Activated CD4-positive, alpha-beta T cell treated with anti-CD3 and anti-CD28 coated beads, Interleukin-2, amount 10 ng/mL, durations not matched to agents 7 days and 5 days (primary cell): ENCODE results near the gene ZNF532. TPM values are rescaled to one million over a fixed set of nuclear protein-coding genes. Genes with fewer than 3 reads are reported as not detected.

Source experiments
- CTCF ChIA-PET: fragments of 350-600 bp; sonication (Branson Sonifier 250); formaldehyde crosslinking; loops from one replicate; lab custom pipeline; 2021; ENCODE audit warnings: antibody characterized with exemption; lab: Charles Lee
- POLR2A ChIA-PET: fragments of 350-600 bp; sonication (Branson Sonifier 250); formaldehyde crosslinking; loops from one replicate; lab custom pipeline; 2021; ENCODE audit warnings: antibody characterized with exemption; lab: Charles Lee
- DNase-seq: peaks from one replicate; pipeline ENCODE4 v3.0.0-alpha.2; 2020
- H3K27ac Mint-ChIP-seq: one replicate; pipeline ENCODE4 v1.8.0; 2021; ENCODE audit warnings: mild to moderate bottlenecking, moderate library complexity, mixed read lengths
- H3K27me3 Mint-ChIP-seq: one replicate; pipeline ENCODE4 v1.8.0; 2021; ENCODE audit warnings: mixed read lengths
- H3K36me3 Mint-ChIP-seq: one replicate; pipeline ENCODE4 v1.8.0; 2021; ENCODE audit warnings: low read depth, mixed read lengths
- H3K4me1 Mint-ChIP-seq: one replicate; pipeline ENCODE4 v1.8.0; 2021; ENCODE audit warnings: mixed read lengths
- H3K4me3 Mint-ChIP-seq: one replicate; pipeline ENCODE4 v1.8.0; 2021; ENCODE audit warnings: mild to moderate bottlenecking, moderate library complexity, mixed read lengths
- H3K9me3 Mint-ChIP-seq: one replicate; pipeline ENCODE4 v1.8.0; 2021; ENCODE audit warnings: mixed read lengths
- total RNA-seq, 2 experiments: library from RNA; stranded (reverse); gene quantifications; one replicate each; pipeline ENCODE4 v1.2.3, GENCODE V29; 2021

Gene ZNF532
- total RNA-seq, 2 experiments from 2014 or later = 2.7 to 2.8 TPM

DNA sequence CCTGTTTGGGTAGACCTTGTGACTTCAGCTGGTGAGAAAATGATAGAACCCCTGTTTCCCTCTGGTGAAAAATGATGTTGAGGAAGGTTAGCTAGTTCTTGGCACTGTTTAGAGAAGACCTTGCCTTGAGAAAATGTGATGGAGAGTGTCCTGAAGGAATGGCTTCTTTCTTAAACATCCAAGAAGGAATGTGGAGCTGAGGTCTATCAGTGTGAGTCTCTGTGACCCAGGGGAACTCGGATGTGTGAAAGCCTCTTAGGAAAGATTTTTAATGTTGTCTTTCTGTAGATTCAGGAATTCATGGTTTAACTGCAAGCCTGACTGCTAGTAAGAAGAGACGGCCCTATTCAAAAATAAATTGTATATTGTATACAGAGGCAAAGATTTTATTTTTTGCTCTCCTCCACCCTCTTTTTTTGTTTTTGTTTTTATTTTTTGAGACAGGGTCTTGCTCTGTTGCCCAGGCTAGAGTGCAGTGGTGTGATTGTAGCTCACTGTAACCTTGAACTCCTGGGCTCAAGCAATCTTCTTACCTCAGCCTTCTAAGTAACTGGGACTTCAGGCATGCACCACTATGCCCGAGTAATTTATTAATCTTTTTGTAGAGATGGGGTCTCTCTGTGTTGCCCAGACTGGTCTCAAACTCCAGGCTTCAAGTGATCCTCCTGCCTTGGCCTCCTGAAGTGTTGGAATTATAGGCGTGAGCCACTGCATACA lies 87.5 kb downstream of the ZNF532 start:
- POLR2A ChIA-PET = no interaction called here
- no peak overlapping the region for H3K27ac Mint-ChIP-seq
- no peak for DNase-seq
- H3K27me3 Mint-ChIP-seq = peaks cover 1% of the 10 kb centered on the region
- H3K4me1 Mint-ChIP-seq = no peaks in the 10 kb centered on the region
- no peak overlapping the region for H3K4me3 Mint-ChIP-seq
- CTCF ChIA-PET = no interaction called here
- H3K36me3 Mint-ChIP-seq = no peaks in the 10 kb centered on the region
- no peaks in the 10 kb centered on the region for H3K9me3 Mint-ChIP-seq

DNA sequence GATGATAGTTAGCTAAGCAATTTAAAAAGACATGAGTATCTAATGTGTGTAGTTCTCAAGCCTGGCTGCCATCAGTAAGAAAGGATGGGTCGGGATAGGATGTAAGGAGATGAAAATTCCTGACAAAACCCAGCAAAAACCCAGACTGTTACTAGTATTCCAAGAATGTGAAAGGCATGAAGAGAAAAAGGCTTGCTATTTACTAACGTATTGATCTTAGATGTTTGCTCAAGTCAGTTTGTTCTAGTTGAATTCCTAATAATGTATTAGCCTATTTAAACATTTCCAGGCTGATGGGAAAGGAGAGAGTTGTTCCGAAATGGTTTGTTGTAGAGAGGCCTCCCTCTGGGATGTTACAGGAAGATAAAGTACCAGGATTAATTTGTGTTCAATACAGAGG lies 88.2 kb downstream of the ZNF532 start:
- Mint-ChIP-seq H3K36me3 (no peaks in the 10 kb centered on the region), H3K4me1 (no peaks in the 10 kb centered on the region), H3K27ac (no peak overlapping the region), H3K27me3 (peaks cover 1% of the 10 kb centered on the region), H3K9me3 (no peaks in the 10 kb centered on the region), H3K4me3 (no peak overlapping the region)
- CTCF ChIA-PET = no interaction called here
- POLR2A ChIA-PET = no interaction called here
- no peak for DNase-seq

DNA sequence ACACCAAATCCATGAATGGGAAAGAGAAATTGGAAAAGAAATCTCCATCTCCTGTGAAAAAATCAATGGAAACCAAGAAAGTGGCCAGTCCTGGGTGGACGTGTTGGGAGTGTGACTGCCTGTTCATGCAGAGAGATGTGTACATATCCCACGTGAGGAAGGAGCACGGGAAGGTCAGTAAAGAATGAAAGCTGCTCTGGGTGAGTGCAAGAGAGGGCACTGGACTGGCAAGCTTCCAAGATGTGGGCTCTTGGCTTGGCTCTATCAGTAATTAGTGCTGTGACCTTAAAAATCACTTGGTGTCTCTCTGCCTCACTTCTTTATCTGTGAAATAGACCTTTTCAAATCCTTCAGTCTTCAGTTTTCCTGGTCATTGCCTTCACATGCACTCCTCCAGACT lies 89.0 kb downstream of the ZNF532 start:
- Mint-ChIP-seq H3K36me3 (no peaks in the 10 kb centered on the region), H3K27me3 (peaks cover 4% of the 10 kb centered on the region), H3K27ac (no peak overlapping the region), H3K4me1 (no peaks in the 10 kb centered on the region), H3K9me3 (no peaks in the 10 kb centered on the region), H3K4me3 (no peak overlapping the region)
- DNase-seq = no peak
- ChIA-PET CTCF (no interaction called here), POLR2A (no interaction called here)

DNA sequence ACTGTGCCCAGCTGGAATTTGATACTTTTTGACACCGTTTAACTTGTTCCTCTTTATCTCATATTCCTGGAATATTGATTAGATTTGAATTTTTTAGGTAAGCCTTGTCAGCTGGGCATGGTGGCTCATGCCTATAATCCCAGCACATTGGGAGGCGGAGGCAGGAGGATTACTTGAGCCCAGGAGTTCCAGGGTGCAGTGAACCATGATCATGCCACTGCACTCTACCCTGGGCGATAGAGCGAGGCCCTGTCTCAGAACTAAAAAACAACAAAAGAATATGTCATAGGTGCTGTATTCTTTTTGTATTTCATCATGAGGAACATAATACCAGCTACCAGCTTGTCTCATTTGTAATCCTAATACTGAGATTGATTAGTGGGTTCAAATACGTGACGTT lies 90.3 kb downstream of the ZNF532 start:
- Mint-ChIP-seq H3K9me3 (no peaks in the 10 kb centered on the region), H3K27me3 (peaks cover 6% of the 10 kb centered on the region), H3K4me1 (no peaks in the 10 kb centered on the region), H3K4me3 (no peak overlapping the region), H3K36me3 (no peaks in the 10 kb centered on the region), H3K27ac (no peak overlapping the region)
- ChIA-PET POLR2A (no interaction called here), CTCF (no interaction called here)
- no peak for DNase-seq

DNA sequence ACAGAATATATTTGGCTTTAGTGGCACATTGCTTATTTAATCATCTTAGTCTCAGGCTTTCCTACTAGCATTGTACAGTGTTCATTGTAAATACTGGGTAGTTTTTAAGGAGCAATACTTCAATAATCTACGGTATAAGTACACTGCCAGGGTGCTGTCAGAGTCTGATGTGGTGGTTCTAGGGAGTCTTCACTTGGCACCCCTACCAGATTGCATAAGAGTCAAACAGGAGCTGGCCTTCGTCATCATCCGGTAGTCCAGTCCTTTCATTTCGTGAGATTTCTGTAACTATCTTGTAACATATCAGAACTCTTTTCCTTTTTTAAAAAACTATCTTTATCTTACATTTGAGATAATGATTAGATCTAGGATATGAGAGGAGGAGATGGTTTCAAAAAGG lies 91.1 kb downstream of the ZNF532 start:
- no peaks in the 10 kb centered on the region for H3K4me1 Mint-ChIP-seq

DNA sequence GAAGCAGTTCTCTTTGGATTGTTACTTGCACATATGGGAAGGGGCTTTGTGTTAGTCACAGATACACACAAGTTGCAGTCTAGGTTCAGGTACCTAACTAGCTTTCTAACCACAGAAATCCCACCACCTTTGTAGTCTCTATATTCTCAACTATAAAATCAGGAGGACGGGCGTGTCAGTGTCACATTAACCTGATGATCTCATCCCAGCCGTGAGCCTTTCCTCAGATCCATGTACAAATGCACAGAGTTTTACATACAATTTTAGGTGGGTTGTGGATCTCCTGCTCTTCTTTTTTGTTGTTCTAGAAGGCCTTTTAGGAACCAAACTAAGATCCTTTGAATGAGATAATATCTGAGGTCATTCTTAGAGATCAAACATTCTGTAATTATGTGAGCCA lies 94.0 kb downstream of the ZNF532 start:
- Mint-ChIP-seq H3K27me3 (peaks cover 4% of the 10 kb centered on the region), H3K9me3 (no peaks in the 10 kb centered on the region), H3K4me1 (no peaks in the 10 kb centered on the region), H3K36me3 (no peaks in the 10 kb centered on the region), H3K27ac (no peak overlapping the region), H3K4me3 (no peak overlapping the region)
- DNase-seq = no peak
- CTCF ChIA-PET = no interaction called here
- POLR2A ChIA-PET = no interaction called here

More for the DNA sequence above, 91.1 kb downstream of the ZNF532 start:
- Mint-ChIP-seq H3K27ac (no peak overlapping the region), H3K36me3 (no peaks in the 10 kb centered on the region), H3K9me3 (no peaks in the 10 kb centered on the region), H3K4me3 (no peak overlapping the region), H3K27me3 (peaks cover 6% of the 10 kb centered on the region)
- ChIA-PET CTCF (no interaction called here), POLR2A (no interaction called here)
- DNase-seq = no peak

DNA sequence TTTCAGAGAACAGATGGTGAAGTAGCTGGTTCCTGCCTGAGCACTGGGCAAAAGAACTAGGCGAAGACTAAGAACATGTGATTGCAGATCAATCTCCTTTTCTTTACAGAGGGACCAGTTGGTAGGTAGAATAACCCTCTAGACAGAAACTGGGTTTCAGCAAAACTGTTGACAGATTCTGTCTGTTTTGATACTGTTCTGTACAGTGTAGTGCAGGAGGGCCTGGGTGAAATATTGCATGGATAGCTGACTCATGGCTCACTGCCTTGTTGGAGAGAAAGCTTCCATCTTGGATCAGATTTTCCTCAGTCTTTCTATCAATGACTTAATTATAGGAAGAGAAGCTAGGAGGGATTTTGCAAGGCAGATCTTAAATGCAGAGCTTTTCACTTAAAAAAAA lies 95.8 kb downstream of the ZNF532 start:
- Mint-ChIP-seq H3K4me1 (no peaks in the 10 kb centered on the region), H3K27me3 (peaks cover 7% of the 10 kb centered on the region), H3K4me3 (no peak overlapping the region), H3K36me3 (no peaks in the 10 kb centered on the region), H3K9me3 (no peaks in the 10 kb centered on the region), H3K27ac (no peak overlapping the region)
- ChIA-PET POLR2A (no interaction called here), CTCF (no interaction called here)
- DNase-seq = no peak

DNA sequence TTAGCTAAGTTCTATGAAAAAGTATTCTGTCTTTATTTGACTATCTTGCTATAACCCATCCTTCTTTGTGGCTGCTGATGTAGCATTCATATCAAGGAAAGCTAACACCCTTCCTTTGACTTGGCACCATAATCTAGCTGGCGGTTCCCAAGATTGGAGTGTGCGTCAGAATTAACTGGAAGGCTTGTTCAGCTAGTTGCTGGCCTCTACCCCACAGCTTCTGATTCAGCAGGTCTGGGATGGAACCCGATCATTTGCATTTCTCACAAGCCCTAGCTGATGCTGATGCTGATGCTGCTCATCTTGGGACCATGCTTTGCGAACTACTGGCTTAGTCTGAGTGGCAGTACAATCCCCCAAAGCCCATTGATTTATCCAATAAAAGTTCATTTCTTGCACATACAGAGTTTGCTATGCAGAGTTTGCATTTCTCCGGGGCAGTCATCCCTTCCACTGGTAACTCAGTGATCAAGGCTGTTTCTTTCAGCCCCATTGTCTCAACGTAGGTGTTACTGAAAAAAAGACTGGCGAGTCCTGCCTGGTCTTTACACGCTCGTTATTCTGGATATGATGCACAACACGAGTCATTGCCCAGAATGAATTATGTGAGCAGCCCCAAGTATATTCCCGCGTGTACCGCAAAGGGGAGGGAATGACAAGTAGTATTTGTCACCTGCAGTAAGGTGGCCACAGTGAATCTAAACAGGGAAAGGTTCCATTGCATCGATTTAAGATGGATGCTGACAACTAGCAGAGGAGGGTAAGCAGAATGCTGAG lies 96.5 kb downstream of the ZNF532 start:
- Mint-ChIP-seq H3K36me3 (no peaks in the 10 kb centered on the region), H3K4me1 (no peaks in the 10 kb centered on the region), H3K4me3 (no peak overlapping the region), H3K9me3 (no peaks in the 10 kb centered on the region), H3K27me3 (peaks cover 10% of the 10 kb centered on the region), H3K27ac (no peak overlapping the region)
- ChIA-PET CTCF (no interaction called here), POLR2A (no interaction called here)
- no peak for DNase-seq

DNA sequence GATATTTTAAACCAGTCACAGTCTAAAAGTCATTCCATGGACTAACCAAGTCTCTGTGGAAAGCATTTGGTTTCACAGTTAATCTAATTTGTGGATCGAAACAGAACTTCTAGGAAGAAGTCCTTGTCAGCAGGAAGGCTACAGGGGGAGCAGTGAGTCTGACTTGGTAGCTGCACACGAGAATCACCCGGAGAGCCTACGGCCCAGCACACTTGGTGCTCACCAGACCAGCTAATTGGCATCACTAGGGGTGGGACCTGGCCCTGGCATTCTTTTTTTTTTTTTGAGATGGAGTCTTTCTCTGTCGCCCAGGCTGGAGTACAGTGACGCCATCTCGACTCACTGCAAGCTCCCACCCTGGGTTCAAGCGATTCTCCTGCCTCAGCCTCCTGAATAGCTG lies 97.7 kb downstream of the ZNF532 start:
- Mint-ChIP-seq H3K27me3 (peaks cover 10% of the 10 kb centered on the region), H3K4me3 (no peak overlapping the region), H3K4me1 (no peaks in the 10 kb centered on the region), H3K9me3 (no peaks in the 10 kb centered on the region), H3K27ac (no peak overlapping the region), H3K36me3 (no peaks in the 10 kb centered on the region)
- DNase-seq = no peak
- CTCF ChIA-PET = no interaction called here
- POLR2A ChIA-PET = no interaction called here

DNA sequence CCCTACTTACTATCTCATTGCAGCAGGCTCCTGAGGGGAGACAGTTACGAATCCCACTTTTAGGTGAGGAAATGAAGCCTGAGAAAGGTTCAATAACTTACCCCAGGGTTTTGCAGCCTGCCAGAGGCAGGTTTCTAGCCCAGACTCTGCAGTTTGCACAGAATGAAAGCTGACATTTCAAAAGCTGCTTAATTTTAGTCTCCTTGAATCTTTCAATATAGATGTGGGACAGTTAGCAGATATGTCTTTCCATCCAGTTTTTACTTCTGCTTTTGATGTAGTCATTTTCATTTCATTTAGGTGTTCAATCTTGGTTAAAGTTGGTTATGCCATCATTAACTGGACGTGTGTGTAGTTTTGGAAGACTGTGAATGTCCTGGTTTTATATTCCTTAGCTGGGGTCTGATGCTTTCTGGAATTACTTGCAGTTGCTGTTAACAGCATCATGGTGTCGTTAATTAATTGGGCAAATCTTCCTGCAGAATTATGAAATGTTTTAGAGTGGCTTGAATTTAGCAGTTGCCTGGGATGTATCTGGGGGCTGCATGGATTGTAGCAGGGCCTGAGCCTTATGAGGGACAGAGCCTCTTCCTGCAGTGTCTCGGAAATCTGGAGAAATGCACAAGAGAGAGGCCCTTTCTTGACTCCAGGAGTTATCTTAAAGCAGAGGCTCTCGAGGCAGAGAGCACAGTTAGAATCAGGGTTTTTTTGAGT lies 100.8 kb downstream of the ZNF532 start:
- Mint-ChIP-seq H3K4me3 (no peak overlapping the region), H3K27me3 (peaks cover 7% of the 10 kb centered on the region), H3K9me3 (no peaks in the 10 kb centered on the region), H3K36me3 (no peaks in the 10 kb centered on the region), H3K4me1 (no peaks in the 10 kb centered on the region), H3K27ac (no peak overlapping the region)
- DNase-seq = no peak
- CTCF ChIA-PET = no interaction called here
- POLR2A ChIA-PET = no interaction called here

DNA sequence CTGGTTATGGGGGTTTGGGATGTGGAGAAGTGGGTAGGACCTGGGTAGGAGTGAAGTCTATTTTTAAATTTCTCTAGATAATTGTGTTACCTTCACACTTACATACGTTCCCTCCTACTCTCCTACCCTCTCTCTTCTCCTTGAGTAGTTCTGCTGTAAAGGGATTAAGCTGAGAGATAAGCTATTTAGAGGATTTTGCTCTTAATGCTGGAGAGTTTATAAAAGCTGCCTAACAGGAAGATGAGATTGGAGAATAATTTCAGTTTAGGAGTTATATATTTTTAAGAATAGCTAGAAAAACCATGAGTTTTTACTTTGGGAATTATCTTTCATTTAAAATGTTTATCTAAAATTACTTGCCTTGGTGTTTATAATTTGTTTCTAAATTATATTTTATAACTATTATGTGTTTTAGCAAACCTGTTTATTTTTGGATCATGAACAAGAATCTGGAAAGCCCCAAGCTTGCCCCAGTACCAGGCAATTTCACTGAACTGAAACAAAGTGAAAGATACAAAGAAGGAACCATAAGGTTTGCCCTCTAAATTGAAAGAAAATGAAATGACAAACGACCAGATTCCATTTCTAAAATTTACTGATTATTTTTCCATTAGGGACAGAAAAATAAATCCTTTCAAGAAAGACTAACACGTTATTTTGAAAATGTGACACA lies 101.5 kb downstream of the ZNF532 start:
- CTCF ChIA-PET = no interaction called here
- Mint-ChIP-seq H3K9me3 (no peaks in the 10 kb centered on the region), H3K4me1 (no peaks in the 10 kb centered on the region), H3K27ac (no peak overlapping the region), H3K27me3 (peaks cover 7% of the 10 kb centered on the region), H3K36me3 (no peaks in the 10 kb centered on the region), H3K4me3 (no peak overlapping the region)
- DNase-seq = no peak
- POLR2A ChIA-PET = no interaction called here

DNA sequence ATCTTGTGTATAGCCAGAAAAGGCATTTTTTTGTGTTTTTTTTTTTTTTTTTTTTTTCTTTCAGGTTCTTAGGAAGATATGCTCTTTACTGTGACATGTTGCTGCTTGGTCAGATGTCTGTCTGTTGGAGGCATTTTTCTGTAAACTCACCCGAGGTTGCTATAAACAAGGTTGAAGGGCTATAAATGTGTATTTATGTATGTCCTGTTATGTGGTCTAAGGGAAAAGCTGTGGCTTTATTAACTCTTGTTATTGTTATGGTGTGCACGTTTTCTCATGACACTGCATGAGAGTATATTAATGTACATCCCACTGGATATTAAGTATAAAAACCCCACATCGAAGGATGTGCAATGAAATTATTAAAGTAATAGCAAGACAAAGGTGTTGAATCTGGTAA lies 102.0 kb downstream of the ZNF532 start:
- peaks cover 7% of the 10 kb centered on the region for H3K27me3 Mint-ChIP-seq

More for the DNA sequence above, 102.0 kb downstream of the ZNF532 start:
- H3K36me3 Mint-ChIP-seq = no peaks in the 10 kb centered on the region
- H3K4me1 Mint-ChIP-seq = no peaks in the 10 kb centered on the region
- no peaks in the 10 kb centered on the region for H3K9me3 Mint-ChIP-seq
- POLR2A ChIA-PET = no interaction called here
- CTCF ChIA-PET = no interaction called here
- no peak overlapping the region for H3K27ac Mint-ChIP-seq
- DNase-seq = no peak
- no peak overlapping the region for H3K4me3 Mint-ChIP-seq
